ENCODE data around the gene ABCB6.
"Not testable (repeated sequence)": the region's sequence is repeated elsewhere in the genome, so short reads cannot be mapped to it uniquely, and the experiment has no call there.

The ABCB6 gene

GRCh38 chr2:219200502-219201326 lies 18.0 kb downstream of the ABCB6 start:
- H3K27ac ChIP-seq (ENCODE audit: low read depth, low read length, severe bottlenecking); H3K36me3 ChIP-seq (ENCODE audit: control insufficient read depth, insufficient read depth, low read length); H3K4me1 ChIP-seq (ENCODE audit: control insufficient read depth, insufficient read depth, low read length, poor library complexity, severe bottlenecking); H3K4me3 ChIP-seq (ENCODE audit: extremely low read depth, insufficient read depth, low read length, poor library complexity, severe bottlenecking); H3K9me3 ChIP-seq (ENCODE audit: control insufficient read depth, low read length): not testable (repeated sequence)
- WGBS, 2 experiments (ENCODE audit: insufficient coverage in 2 of 2) = 93 to 96% methylated on average over 18 to 19 of the region's 26 CpGs

DNA sequence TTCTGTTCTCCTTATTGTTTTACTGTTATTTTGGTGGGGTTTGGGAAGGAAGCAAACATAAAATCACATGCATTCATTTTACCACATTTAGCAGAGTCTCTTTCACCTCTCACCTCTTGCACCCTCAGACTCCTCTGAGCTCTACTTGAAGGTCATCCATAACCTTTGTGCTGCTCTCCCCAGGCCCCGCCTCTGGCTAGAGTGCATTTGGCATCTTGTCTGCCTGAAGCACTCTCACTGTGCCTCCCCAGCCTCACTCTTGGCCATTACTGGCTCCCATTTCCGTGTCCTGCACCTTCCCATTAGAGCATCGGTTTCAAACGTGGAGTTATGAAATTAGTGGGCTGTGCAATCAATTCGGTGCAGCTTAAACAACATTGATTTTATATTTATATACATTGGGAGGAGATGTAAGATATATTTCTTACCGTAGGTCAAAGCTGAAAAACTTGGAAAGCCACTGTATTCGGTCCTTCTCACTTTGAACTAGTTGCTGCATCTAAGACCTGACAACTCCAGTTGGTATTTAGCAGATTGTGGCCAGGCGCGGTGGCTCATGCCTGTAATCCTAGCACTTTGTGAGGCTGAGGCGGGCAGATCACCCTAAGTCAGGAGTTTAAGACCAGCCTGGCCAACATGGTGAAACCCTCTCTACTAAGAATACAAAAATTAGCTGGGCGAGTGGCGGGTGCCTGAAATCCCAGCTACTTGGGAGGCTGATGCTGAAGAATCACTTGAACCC lies 19.1 kb downstream of the ABCB6 start:
- 88 to 94% methylated on average over 6 to 10 of the region's 12 CpGs for WGBS, 2 experiments (ENCODE audit: insufficient coverage in 2 of 2)
- Histone ChIP-seq H3K27ac (ENCODE audit: low read depth, low read length, severe bottlenecking) (no peak overlapping the region), H3K9me3 (ENCODE audit: control insufficient read depth, low read length) (no peaks in the 10 kb centered on the region), H3K4me1 (ENCODE audit: control insufficient read depth, insufficient read depth, low read length, poor library complexity, severe bottlenecking) (no peaks in the 10 kb centered on the region), H3K36me3 (ENCODE audit: control insufficient read depth, insufficient read depth, low read length) (no peaks in the 10 kb centered on the region), H3K4me3 (ENCODE audit: extremely low read depth, insufficient read depth, low read length, poor library complexity, severe bottlenecking) (no peak overlapping the region)

DNA sequence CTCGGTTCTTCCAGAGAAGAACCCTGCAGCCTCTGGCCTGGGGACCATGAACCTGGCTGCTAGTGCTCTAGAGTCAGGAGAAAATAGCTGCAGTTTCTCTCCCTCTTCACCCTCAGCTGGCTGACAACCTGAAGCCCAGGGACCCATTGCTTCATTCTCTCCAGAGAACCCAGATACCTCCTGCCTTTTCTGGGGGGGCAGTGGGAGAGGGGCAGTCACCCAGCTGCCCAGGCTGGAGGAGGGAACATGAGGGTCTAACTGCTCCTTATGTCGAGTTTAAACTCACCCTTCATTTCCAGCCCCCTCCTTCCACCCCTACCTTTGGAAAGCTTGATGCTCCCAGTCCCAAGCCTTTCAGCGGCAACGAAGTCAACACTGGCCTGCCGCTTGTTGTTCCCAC lies 19.8 kb downstream of the ABCB6 start:
- no peak overlapping the region for H3K27ac ChIP-seq (ENCODE audit: low read depth, low read length, severe bottlenecking)
- no peaks in the 10 kb centered on the region for H3K9me3 ChIP-seq (ENCODE audit: control insufficient read depth, low read length)
- H3K4me1 ChIP-seq (ENCODE audit: control insufficient read depth, insufficient read depth, low read length, poor library complexity, severe bottlenecking) = no peaks in the 10 kb centered on the region
- H3K4me3 ChIP-seq (ENCODE audit: extremely low read depth, insufficient read depth, low read length, poor library complexity, severe bottlenecking) = no peak overlapping the region
- WGBS, 2 experiments (ENCODE audit: insufficient coverage in 2 of 2) = 80 to 88% methylated on average over 5 of the region's 5 CpGs
- H3K36me3 ChIP-seq (ENCODE audit: control insufficient read depth, insufficient read depth, low read length) = no peaks in the 10 kb centered on the region

DNA sequence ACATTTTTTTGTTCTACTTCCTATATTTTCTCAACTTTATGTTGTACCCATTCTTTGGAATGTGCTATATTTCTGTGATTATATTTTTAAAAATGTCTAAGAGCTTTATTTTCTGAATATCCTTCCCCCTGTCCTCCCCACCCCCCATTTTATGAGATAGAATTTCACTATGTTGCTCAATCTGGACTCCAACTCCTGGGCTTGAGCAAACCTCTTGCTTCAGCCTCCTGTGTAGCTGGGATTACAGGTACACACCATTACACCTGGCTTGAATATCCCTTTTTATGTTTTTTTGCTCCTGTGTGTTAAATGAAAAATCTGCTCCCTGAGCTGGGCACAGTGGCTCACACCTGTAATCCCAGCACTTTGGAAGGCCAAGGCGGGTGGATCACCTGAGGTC lies 21.4 kb downstream of the ABCB6 start:
- no peak overlapping the region for H3K4me3 ChIP-seq (ENCODE audit: extremely low read depth, insufficient read depth, low read length, poor library complexity, severe bottlenecking)
- no peaks in the 10 kb centered on the region for H3K36me3 ChIP-seq (ENCODE audit: control insufficient read depth, insufficient read depth, low read length)
- H3K4me1 ChIP-seq (ENCODE audit: control insufficient read depth, insufficient read depth, low read length, poor library complexity, severe bottlenecking) = no peaks in the 10 kb centered on the region
- 100% methylated on average over 1 of the region's 1 CpG for WGBS, 2 experiments (ENCODE audit: insufficient coverage in 2 of 2)
- no peak overlapping the region for H3K27ac ChIP-seq (ENCODE audit: low read depth, low read length, severe bottlenecking)
- no peaks in the 10 kb centered on the region for H3K9me3 ChIP-seq (ENCODE audit: control insufficient read depth, low read length)

GRCh38 chr2:219186754-219187456 lies 31.9 kb downstream of the ABCB6 start:
- no peaks in the 10 kb centered on the region for H3K4me1 ChIP-seq (ENCODE audit: control insufficient read depth, insufficient read depth, low read length, poor library complexity, severe bottlenecking)
- H3K27ac ChIP-seq (ENCODE audit: low read depth, low read length, severe bottlenecking) = no peak overlapping the region

DNA sequence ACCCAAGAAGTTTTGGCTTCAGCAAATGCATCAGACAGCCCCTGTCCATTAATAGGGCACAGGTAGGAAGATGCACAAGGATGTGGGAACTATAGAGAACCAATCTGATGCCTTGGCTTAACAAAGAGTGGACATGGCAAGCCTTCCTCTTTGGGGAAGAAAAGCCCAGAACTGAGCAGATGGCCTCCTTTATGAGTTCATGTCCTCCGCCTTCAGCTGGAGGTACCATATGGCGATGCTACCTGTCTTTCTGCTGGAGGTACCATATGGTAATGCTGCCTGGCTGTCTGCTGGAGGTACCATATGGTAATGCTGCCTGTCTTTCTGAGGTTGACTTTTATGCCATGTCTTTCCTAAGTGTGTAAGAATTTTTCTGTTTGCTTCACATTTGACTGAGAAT lies 34.6 kb downstream of the ABCB6 start:
- Histone ChIP-seq H3K9me3 (ENCODE audit: control insufficient read depth, low read length) (no peaks in the 10 kb centered on the region), H3K27ac (ENCODE audit: low read depth, low read length, severe bottlenecking) (no peak overlapping the region), H3K4me3 (ENCODE audit: extremely low read depth, insufficient read depth, low read length, poor library complexity, severe bottlenecking) (no peak overlapping the region), H3K4me1 (ENCODE audit: control insufficient read depth, insufficient read depth, low read length, poor library complexity, severe bottlenecking) (peaks cover 2% of the 10 kb centered on the region), H3K36me3 (ENCODE audit: control insufficient read depth, insufficient read depth, low read length) (peaks cover 50% of the 10 kb centered on the region)
- 85 to 100% methylated on average over 2 of the region's 2 CpGs for WGBS, 2 experiments (ENCODE audit: insufficient coverage in 2 of 2)

More at GRCh38 chr2:219186754-219187456, 31.9 kb downstream of the ABCB6 start:
- peaks cover 24% of the 10 kb centered on the region for H3K36me3 ChIP-seq (ENCODE audit: control insufficient read depth, insufficient read depth, low read length)
- no peaks in the 10 kb centered on the region for H3K9me3 ChIP-seq (ENCODE audit: control insufficient read depth, low read length)
- no peak overlapping the region for H3K4me3 ChIP-seq (ENCODE audit: extremely low read depth, insufficient read depth, low read length, poor library complexity, severe bottlenecking)
- WGBS, 2 experiments (ENCODE audit: insufficient coverage in 2 of 2) = 83 to 93% methylated on average over 3 to 5 of the region's 7 CpGs

DNA sequence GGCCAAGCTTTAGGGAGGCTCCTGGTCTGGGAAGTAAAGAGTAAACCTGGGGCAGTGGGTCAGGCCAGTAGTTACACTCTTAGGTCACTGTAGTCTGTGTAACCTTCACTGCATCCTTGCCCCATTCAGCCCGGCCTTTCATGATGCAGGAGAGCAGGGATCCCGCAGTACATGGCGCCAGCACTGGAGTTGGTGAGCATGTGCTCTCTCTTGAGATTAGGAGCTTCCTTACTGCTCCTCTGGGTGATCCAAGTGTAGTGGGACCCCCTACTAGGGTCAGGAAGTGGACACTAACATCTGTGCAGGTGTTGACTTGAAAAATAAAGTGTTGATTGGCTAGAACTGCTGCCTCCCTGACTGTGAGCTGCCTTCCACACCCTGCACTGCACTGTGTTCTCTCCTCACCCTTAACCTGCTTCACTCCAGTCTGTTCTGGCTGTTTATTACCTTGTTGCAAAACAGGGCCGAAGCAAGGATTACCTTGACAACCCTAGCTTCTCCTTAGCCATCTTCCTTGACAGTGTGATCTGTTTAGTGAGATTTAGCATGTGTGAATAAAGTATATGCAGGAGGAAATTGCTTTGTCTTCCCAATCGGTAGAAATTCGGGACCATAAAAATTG lies 35.5 kb downstream of the ABCB6 start:
- Histone ChIP-seq H3K4me1 (ENCODE audit: control insufficient read depth, insufficient read depth, low read length, poor library complexity, severe bottlenecking) (peaks cover 6% of the 10 kb centered on the region), H3K9me3 (ENCODE audit: control insufficient read depth, low read length) (no peaks in the 10 kb centered on the region), H3K4me3 (ENCODE audit: extremely low read depth, insufficient read depth, low read length, poor library complexity, severe bottlenecking) (no peak overlapping the region), H3K36me3 (ENCODE audit: control insufficient read depth, insufficient read depth, low read length) (peaks cover 50% of the 10 kb centered on the region), H3K27ac (ENCODE audit: low read depth, low read length, severe bottlenecking) (no peak overlapping the region)
- 92 to 96% methylated on average over 2 to 3 of the region's 6 CpGs for WGBS, 2 experiments (ENCODE audit: insufficient coverage in 2 of 2)

- 92 to 96% methylated on average over 4 to 5 of the region's 8 CpGs for WGBS, 2 experiments (ENCODE audit: insufficient coverage in 2 of 2)
- Histone ChIP-seq H3K9me3 (ENCODE audit: control insufficient read depth, low read length) (no peaks in the 10 kb centered on the region), H3K4me3 (ENCODE audit: extremely low read depth, insufficient read depth, low read length, poor library complexity, severe bottlenecking) (no peak overlapping the region), H3K27ac (ENCODE audit: low read depth, low read length, severe bottlenecking) (no peak overlapping the region), H3K36me3 (ENCODE audit: control insufficient read depth, insufficient read depth, low read length) (peaks cover 50% of the 10 kb centered on the region), H3K4me1 (ENCODE audit: control insufficient read depth, insufficient read depth, low read length, poor library complexity, severe bottlenecking) (peaks cover 6% of the 10 kb centered on the region)
These were observed 36.2 kb downstream of the ABCB6 start for GRCh38 chr2:219182331-219183150.

- Histone ChIP-seq H3K27ac (ENCODE audit: low read depth, low read length, severe bottlenecking) (no peak overlapping the region), H3K4me1 (ENCODE audit: control insufficient read depth, insufficient read depth, low read length, poor library complexity, severe bottlenecking) (peaks cover 6% of the 10 kb centered on the region), H3K9me3 (ENCODE audit: control insufficient read depth, low read length) (no peaks in the 10 kb centered on the region), H3K4me3 (ENCODE audit: extremely low read depth, insufficient read depth, low read length, poor library complexity, severe bottlenecking) (no peak overlapping the region), H3K36me3 (ENCODE audit: control insufficient read depth, insufficient read depth, low read length) (peaks cover 50% of the 10 kb centered on the region)
- whole genome bisulfite sequencing, 2 experiments (ENCODE audit: insufficient coverage in 2 of 2) = 90 to 100% methylated on average over 2 to 5 of the region's 6 CpGs
These were observed 37.2 kb downstream of the ABCB6 start for GRCh38 chr2:219181531-219181930.

GRCh38 chr2:219180961-219181360 lies 37.8 kb downstream of the ABCB6 start:
- H3K27ac ChIP-seq (ENCODE audit: low read depth, low read length, severe bottlenecking) = no peak overlapping the region
- H3K36me3 ChIP-seq (ENCODE audit: control insufficient read depth, insufficient read depth, low read length) = peaks cover 50% of the 10 kb centered on the region
- H3K4me1 ChIP-seq (ENCODE audit: control insufficient read depth, insufficient read depth, low read length, poor library complexity, severe bottlenecking) = peaks cover 6% of the 10 kb centered on the region
- H3K9me3 ChIP-seq (ENCODE audit: control insufficient read depth, low read length) = no peaks in the 10 kb centered on the region
- H3K4me3 ChIP-seq (ENCODE audit: extremely low read depth, insufficient read depth, low read length, poor library complexity, severe bottlenecking) = no peak overlapping the region
- WGBS, 2 experiments (ENCODE audit: insufficient coverage in 2 of 2) = 80 to 100% methylated on average over 3 to 4 of the region's 5 CpGs
